AG04449 (cell line): ENCODE measurements around the gene SCRN1.

ENCODE experiments used
- CTCF ChIA-PET: fragments of 350-600 bp; formaldehyde crosslinking; extraction: SDS; loops from one replicate; lab custom pipeline; 2021; ENCODE audit warnings: antibody characterized with exemption; lab: Yijun Ruan, JAX
- POLR2A ChIA-PET: fragments of 400-600, 350-600 bp; formaldehyde crosslinking; extraction: SDS; loops from one replicate; lab custom pipeline; 2020; ENCODE audit warnings: antibody characterized with exemption, inconsistent platforms; lab: Yijun Ruan, JAX
- DNase-seq: peaks from one replicate; pipeline ENCODE4 v3.0.0-alpha.2; 2010; ENCODE audit warnings: low read depth, low spot score
- H3K4me3 ChIP-seq: 2 replicates; pipeline ENCODE4 v1.5.1; 2011; ENCODE audit warnings: low read depth, mild to moderate bottlenecking, control low read depth, low read length
- TF ChIP-seq, protein P1 (sequence below): IDR thresholded peaks from one replicate; pipeline ENCODE4 v1.5.1; 2011; ENCODE audit warnings: mild to moderate bottlenecking, moderate library complexity, low read length, control low read depth, inconsistent platforms; ENCODE audit not compliant: insufficient read depth; ENCODE audit errors: missing control alignments

The SCRN1 gene

DNA sequence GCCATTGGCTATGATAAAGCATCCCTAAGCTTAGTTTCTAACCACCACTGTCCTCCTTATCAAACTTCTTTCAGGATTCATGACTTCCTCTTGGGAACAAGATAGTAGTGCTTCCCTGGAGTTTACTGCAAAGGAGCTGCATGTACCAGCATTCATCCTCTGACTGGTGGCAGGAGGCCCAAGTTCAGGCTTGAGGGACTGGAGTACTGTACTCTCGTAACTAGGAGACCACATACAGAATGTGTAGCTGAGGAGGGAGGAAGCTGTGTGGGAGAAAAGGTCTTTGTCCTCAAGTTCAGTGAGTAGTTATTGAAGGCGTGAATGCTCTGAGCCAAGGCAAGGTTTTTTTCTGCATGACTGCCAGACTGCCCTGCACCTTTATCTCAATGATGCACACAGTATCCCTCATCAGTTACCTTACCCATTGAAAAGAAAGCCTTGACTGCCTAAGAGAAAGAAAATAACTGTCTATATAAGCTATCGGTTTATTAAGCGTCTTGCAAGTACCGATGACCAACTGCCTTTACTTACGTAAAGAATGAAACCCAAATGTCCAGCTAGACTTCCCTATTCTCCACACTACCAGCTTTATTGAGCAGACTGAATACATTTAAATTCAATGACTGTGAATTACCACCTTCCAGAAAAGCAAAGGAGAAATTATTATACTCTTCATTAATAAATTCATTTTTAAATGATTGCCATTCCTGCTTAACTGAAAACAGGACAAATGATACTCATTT lies 12.8 kb downstream of the SCRN1 start:
- H3K4me3 ChIP-seq = no peak overlapping the region
- POLR2A ChIA-PET = no interaction called here
- TF ChIP-seq, protein P1, sequence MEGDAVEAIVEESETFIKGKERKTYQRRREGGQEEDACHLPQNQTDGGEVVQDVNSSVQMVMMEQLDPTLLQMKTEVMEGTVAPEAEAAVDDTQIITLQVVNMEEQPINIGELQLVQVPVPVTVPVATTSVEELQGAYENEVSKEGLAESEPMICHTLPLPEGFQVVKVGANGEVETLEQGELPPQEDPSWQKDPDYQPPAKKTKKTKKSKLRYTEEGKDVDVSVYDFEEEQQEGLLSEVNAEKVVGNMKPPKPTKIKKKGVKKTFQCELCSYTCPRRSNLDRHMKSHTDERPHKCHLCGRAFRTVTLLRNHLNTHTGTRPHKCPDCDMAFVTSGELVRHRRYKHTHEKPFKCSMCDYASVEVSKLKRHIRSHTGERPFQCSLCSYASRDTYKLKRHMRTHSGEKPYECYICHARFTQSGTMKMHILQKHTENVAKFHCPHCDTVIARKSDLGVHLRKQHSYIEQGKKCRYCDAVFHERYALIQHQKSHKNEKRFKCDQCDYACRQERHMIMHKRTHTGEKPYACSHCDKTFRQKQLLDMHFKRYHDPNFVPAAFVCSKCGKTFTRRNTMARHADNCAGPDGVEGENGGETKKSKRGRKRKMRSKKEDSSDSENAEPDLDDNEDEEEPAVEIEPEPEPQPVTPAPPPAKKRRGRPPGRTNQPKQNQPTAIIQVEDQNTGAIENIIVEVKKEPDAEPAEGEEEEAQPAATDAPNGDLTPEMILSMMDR = no peak
- CTCF ChIA-PET = interaction anchor here (0.9 to 2.1 kb wide), 6 partner anchors 10 to 98 kb away, joined by 3 to 8 read pairs (median 5); no protein-coding TSS in a partner anchor
- no peak for DNase-seq

DNA sequence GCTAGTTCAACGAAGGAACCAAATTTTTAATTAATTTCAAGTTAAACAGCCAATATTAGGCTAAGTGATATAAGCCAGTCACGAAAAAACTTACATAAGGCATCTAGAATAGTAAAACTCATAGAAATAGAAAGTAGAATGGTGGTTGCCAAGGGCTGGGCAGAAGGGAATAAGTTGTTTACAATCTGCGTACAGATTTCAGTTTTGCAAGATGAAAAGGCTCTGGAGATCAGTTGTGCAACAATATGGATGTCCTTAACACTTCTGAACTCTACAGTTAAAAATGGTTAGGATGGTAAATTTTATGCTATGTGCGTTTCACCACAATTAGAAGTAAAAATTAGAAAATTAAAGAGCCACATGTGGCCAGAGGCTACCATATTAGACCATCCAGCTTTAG lies 13.3 kb downstream of the SCRN1 start:
- H3K4me3 ChIP-seq = no peak overlapping the region
- TF ChIP-seq, protein P1 = no peak
- DNase-seq = no peak
- POLR2A ChIA-PET = no interaction called here
- CTCF ChIA-PET = interaction anchor here (0.9 to 1.8 kb wide), 3 partner anchors 11 to 98 kb away, joined by 3 to 6 read pairs (median 4); no protein-coding TSS in a partner anchor

GRCh38 chr7:29975561-29975960 lies 14.0 kb downstream of the SCRN1 start:
- TF ChIP-seq, protein P1 = no peak
- DNase-seq = no peak
- no peak overlapping the region for H3K4me3 ChIP-seq
- CTCF ChIA-PET = no interaction called here
- POLR2A ChIA-PET = no interaction called here

GRCh38 chr7:29974286-29974685 lies 15.3 kb downstream of the SCRN1 start:
- ChIA-PET POLR2A (no interaction called here), CTCF (interaction anchor here (1.4 kb wide), 1 partner anchor 88 kb away, joined by 4 read pairs; no protein-coding TSS in a partner anchor)
- no peak overlapping the region for H3K4me3 ChIP-seq
- DNase-seq = no peak
- TF ChIP-seq, protein P1 = no peak

GRCh38 chr7:29972315-29972669 lies 17.3 kb downstream of the SCRN1 start:
- CTCF ChIA-PET = interaction anchor here (0.7 to 1.5 kb wide), 5 partner anchors 9 to 91 kb away, joined by 3 to 4 read pairs (median 4); no protein-coding TSS in a partner anchor
- TF ChIP-seq, protein P1 = no peak
- H3K4me3 ChIP-seq = no peak overlapping the region
- DNase-seq = no peak
- POLR2A ChIA-PET = no interaction called here

GRCh38 chr7:29971566-29972314 lies 17.9 kb downstream of the SCRN1 start:
- POLR2A ChIA-PET = no interaction called here
- no peak for DNase-seq
- CTCF ChIA-PET = interaction anchor here (1.1 to 3.4 kb wide), 3 partner anchors 13 to 90 kb away, joined by 3 to 12 read pairs (median 4); no protein-coding TSS in a partner anchor

More at GRCh38 chr7:29971566-29972314, 17.9 kb downstream of the SCRN1 start:
- H3K4me3 ChIP-seq = no peak overlapping the region
- TF ChIP-seq, protein P1 = no peak
